Body of pancreas (tissue), 4 donors: ENCODE data around the gene KRTAP1-4.

ENCODE experiments used
- CTCF ChIP-seq, 7 experiments: fragments of 450-650 bp in 4 of 7; fragments of 200-600 bp in 3 of 7; sonication (generic) in 3 of 7; IDR thresholded peaks; one replicate each; pipeline ENCODE4 v1.5.1; 2016 to 2019; ENCODE audit warnings: antibody characterized with exemption in 7 of 7
- POLR2A ChIP-seq, 3 donors: fragments of 450-650 bp; IDR thresholded peaks; one replicate each; pipeline ENCODE4 v1.6.1; 2016; ENCODE audit warnings: antibody characterized with exemption in 3 of 3, mild to moderate bottlenecking in 2 of 3

DNA sequence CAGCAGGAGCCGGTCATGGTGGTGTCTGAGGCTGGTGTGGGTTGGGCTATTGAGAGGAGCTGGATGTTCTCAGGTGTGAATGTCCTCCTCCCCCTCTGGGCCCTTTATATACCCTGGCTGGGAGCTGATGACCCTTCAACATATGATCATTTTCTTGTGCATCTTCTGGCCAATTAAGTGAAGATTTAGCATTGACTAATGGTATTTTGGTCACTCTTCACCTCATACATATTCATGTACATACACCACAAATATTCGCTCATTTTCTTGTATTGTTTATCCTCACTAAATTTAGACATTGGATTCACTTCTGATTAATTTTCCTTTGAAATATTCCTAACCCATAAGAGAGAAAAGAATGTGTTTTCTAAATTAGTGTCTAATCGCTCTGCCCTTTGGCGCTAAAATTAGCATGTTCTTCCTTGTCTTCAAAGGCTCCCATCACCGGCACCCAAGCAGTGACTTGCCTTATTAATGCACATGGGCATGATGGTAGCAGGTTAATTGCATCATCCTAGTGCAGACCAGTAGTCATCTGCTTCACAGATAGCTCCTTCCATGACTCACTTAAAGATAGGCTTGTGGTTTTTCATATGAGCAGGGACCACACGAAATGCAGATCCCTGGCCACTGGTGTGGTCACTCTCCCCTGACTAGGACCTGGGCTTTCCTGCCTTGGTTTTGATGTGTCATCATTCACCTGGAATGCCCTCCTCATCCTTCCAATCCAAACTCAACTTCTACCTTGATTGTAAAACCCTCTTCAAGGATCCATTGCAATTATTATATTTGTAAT is 36.0 kb upstream of the KRTAP1-4 start, which contains the start of gene KRTAP2-4:
- no peak for TF ChIP-seq CTCF (IDR thresholded peaks at IDR 0.05)
- TF ChIP-seq POLR2A (IDR thresholded peaks at IDR 0.05): no peak
